HepG2 (cell line): ENCODE measurements around the gene METTL5. TPM values are rescaled to one million over a fixed set of nuclear protein-coding genes. Genes with fewer than 3 reads are reported as not detected.

ENCODE experiments used
- CCAR2 ChIP-seq: fragments of 200-400 bp; formaldehyde crosslinking; optimal IDR thresholded peaks from 2 replicates; pipeline ENCODE3; 2018; ENCODE audit warnings: low read depth, mild to moderate bottlenecking, low read length, moderate library complexity
- DZIP1 ChIP-seq: sonication (generic); formaldehyde crosslinking; IDR thresholded peaks from 2 replicates; pipeline ENCODE4 v1.5.0; 2020; ENCODE audit warnings: mild to moderate bottlenecking, missing genetic modification reagents
- EZH2 ChIP-seq: conservative IDR thresholded peaks from 2 replicates; pipeline ENCODE4 v1.6.1; 2012; ENCODE audit warnings: mild to moderate bottlenecking, low read depth, low read length, moderate library complexity
- RXRB ChIP-seq: IDR thresholded peaks from 2 replicates; pipeline ENCODE4 v1.6.1; 2016; ENCODE audit warnings: borderline replicate concordance, missing genetic modification reagents, missing compliant biosample characterization
- SIN3A ChIP-seq: IDR thresholded peaks from 2 replicates; pipeline ENCODE4 v1.6.1; 2011; ENCODE audit warnings: low read depth, mild to moderate bottlenecking, control low read depth, low read length, borderline replicate concordance
- SNAPC4 ChIP-seq: sonication (generic); formaldehyde crosslinking; IDR thresholded peaks from 2 replicates; pipeline ENCODE4 v1.4.0; 2020; ENCODE audit warnings: mild to moderate bottlenecking, missing genetic modification reagents
- SPEN ChIP-seq: sonication (generic); formaldehyde crosslinking; IDR thresholded peaks from 2 replicates; pipeline ENCODE4 v1.5.1; 2020; ENCODE audit warnings: low read depth, mild to moderate bottlenecking, missing genetic modification reagents
- TFDP1 ChIP-seq: IDR thresholded peaks from 2 replicates; pipeline ENCODE4 v1.6.1; 2016; ENCODE audit warnings: missing compliant biosample characterization, missing genetic modification reagents, borderline replicate concordance
- ZNF124 ChIP-seq: sonication (generic); formaldehyde crosslinking; IDR thresholded peaks from 2 replicates; pipeline ENCODE4 v1.4.0; 2020; ENCODE audit warnings: missing genetic modification reagents
- ZNF782 ChIP-seq: sonication (generic); formaldehyde crosslinking; IDR thresholded peaks from 2 replicates; pipeline ENCODE4 v1.4.0; 2020; ENCODE audit warnings: missing genetic modification reagents, mild to moderate bottlenecking, borderline replicate concordance
- polyA plus RNA-seq, 8 experiments: library from polyadenylated mRNA; depleted of rRNA in 3 of 8; stranded (reverse) in 7 of 8; unstranded in 1 of 8; fragments of >200 nt; fragmentation: Illumina TruSeq in 4 of 8; extraction: Trizol in 4 of 8; gene quantifications; 2 replicates each; pipeline versions ENCODE4 v1.2.1 to v1.2.3, GENCODE V29; 2011 to 2016; ENCODE audit warnings: low read depth in 4 of 8, missing spikeins in 1 of 8, mixed read lengths in 1 of 8; ENCODE audit not compliant: insufficient read depth in 1 of 8
- total RNA-seq, 5 experiments: library from RNA; depleted of rRNA; stranded (reverse); fragments of >200 nt; fragmentation: Illumina TruSeq; extraction: Trizol; gene quantifications; 2 replicates each; pipeline ENCODE4 v1.2.3, GENCODE V29; 2016; ENCODE audit warnings: low read depth in 1 of 5
- TF ChIP-seq, protein P1 (sequence below): sonication (generic); formaldehyde crosslinking; IDR thresholded peaks from 2 replicates; pipeline ENCODE4 v1.5.1; 2020; ENCODE audit warnings: mild to moderate bottlenecking, missing genetic modification reagents, borderline replicate concordance
- TF ChIP-seq, protein P2 (sequence below): IDR thresholded peaks from 2 replicates; pipeline ENCODE4 v1.6.1; 2016; ENCODE audit warnings: control low read depth

Gene METTL5
- total and polyA plus RNA-seq, 2 of the 13 experiments (the other 11 are each of a cell fraction or from before 2014, with no cell fraction given): 50.7 to 95.1 TPM

- TF ChIP-seq SNAPC4 (CRISPR knock-in tag): no peak
- TF ChIP-seq EZH2: no peak
- no peak for TF ChIP-seq DZIP1 (CRISPR knock-in tag)
- TF ChIP-seq RXRB (CRISPR knock-in tag): peak; percentile 60
- peak; percentile 76 for TF ChIP-seq ZNF782 (CRISPR knock-in tag)
- TF ChIP-seq ZNF124 (CRISPR knock-in tag): no peak
- no peak for TF ChIP-seq CCAR2
- TF ChIP-seq SIN3A: peak; percentile 68; the same call in 1 of the 2 replicates
- TF ChIP-seq, protein P1, sequence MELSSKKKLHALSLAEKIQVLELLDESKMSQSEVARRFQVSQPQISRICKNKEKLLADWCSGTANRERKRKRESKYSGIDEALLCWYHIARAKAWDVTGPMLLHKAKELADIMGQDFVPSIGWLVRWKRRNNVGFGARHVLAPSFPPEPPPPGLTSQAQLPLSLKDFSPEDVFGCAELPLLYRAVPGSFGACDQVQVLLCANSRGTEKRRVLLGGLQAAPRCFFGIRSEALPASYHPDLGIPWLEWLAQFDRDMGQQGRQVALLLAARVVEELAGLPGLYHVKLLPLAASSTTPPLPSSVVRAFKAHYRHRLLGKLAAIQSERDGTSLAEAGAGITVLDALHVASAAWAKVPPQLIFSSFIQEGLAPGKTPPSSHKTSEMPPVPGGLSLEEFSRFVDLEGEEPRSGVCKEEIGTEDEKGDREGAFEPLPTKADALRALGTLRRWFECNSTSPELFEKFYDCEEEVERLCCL (CRISPR knock-in tag): no peak
- TF ChIP-seq TFDP1 (CRISPR knock-in tag): peak; percentile 44; the same call in 1 of the 2 replicates
- TF ChIP-seq, protein P2, sequence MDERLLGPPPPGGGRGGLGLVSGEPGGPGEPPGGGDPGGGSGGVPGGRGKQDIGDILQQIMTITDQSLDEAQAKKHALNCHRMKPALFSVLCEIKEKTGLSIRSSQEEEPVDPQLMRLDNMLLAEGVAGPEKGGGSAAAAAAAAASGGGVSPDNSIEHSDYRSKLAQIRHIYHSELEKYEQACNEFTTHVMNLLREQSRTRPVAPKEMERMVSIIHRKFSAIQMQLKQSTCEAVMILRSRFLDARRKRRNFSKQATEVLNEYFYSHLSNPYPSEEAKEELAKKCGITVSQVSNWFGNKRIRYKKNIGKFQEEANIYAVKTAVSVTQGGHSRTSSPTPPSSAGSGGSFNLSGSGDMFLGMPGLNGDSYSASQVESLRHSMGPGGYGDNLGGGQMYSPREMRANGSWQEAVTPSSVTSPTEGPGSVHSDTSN: no peak
- no peak; the same call in none of the 2 replicates for TF ChIP-seq SPEN
These were observed 2.8 kb upstream of the METTL5 start, which contains the start of gene UBR3 (continued) for GRCh38 chr2:169827272-169828140.
